GM23248 (cell line): ENCODE measurements around the gene SS18L1. TPM values are rescaled to one million over a fixed set of nuclear protein-coding genes. Genes with fewer than 3 reads are reported as not detected.

Source experiments
- DNase-seq: peaks from one replicate; pipeline ENCODE4 v3.0.0-alpha.2; 2015
- H2AFZ ChIP-seq: fragments of 200-600 bp; sonication (generic); 2 replicates; pipeline ENCODE4 v1.6.1; 2016; ENCODE audit warnings: antibody characterized with exemption
- H3F3A ChIP-seq: fragments of 200-600 bp; sonication (generic); 2 replicates; pipeline ENCODE4 v1.6.1; 2016; ENCODE audit warnings: mild to moderate bottlenecking, antibody characterized with exemption, mixed run types; ENCODE audit not compliant: insufficient read depth
- H3K27ac ChIP-seq: fragments of 200-600 bp; sonication (generic); 2 replicates; pipeline ENCODE4 v1.5.1; 2016; ENCODE audit warnings: mild to moderate bottlenecking
- H3K27me3 ChIP-seq: fragments of 200-600 bp; sonication (generic); replicated peaks from 2 replicates; pipeline ENCODE4 v1.6.1; 2016; ENCODE audit warnings: mild to moderate bottlenecking; ENCODE audit not compliant: insufficient read depth
- H3K36me3 ChIP-seq: fragments of 200-600 bp; sonication (generic); 2 replicates; pipeline ENCODE4 v1.6.1; 2016; ENCODE audit warnings: low read depth, mild to moderate bottlenecking
- H3K4me1 ChIP-seq: fragments of 200-600 bp; sonication (generic); 2 replicates; pipeline ENCODE4 v1.6.1; 2016; ENCODE audit warnings: mild to moderate bottlenecking; ENCODE audit not compliant: insufficient read depth
- H3K4me2 ChIP-seq: fragments of 200-600 bp; sonication (generic); one replicate; pipeline ENCODE4 v1.6.1; 2016; ENCODE audit warnings: mild to moderate bottlenecking; ENCODE audit not compliant: unreplicated experiment
- H3K4me3 ChIP-seq: fragments of 200-600 bp; sonication (generic); 2 replicates; pipeline ENCODE4 v1.5.1; 2016; ENCODE audit warnings: mild to moderate bottlenecking
- H3K79me2 ChIP-seq: fragments of 200-600 bp; sonication (generic); 2 replicates; pipeline ENCODE4 v1.6.1; 2016; ENCODE audit warnings: mild to moderate bottlenecking; ENCODE audit not compliant: insufficient read depth
- H3K9ac ChIP-seq: fragments of 200-600 bp; sonication (generic); 2 replicates; pipeline ENCODE4 v1.6.1; 2016; ENCODE audit warnings: mild to moderate bottlenecking
- H3K9me2 ChIP-seq: fragments of 200-600 bp; sonication (generic); 2 replicates; pipeline ENCODE4 v1.6.1; 2016; ENCODE audit warnings: mixed run types, mild to moderate bottlenecking, moderate library complexity; ENCODE audit not compliant: insufficient read depth
- H3K9me3 ChIP-seq: fragments of 200-600 bp; sonication (generic); one replicate; pipeline ENCODE4 v1.6.1; 2017; ENCODE audit warnings: low read depth
- H4K20me1 ChIP-seq: fragments of 200-600 bp; sonication (generic); 2 replicates; pipeline ENCODE4 v1.6.0; 2016; ENCODE audit not compliant: insufficient read depth
- EZH2 ChIP-seq: fragments of 200-600 bp; sonication (generic); IDR thresholded peaks from 2 replicates; pipeline ENCODE4 v1.6.1; 2018; ENCODE audit warnings: antibody characterized with exemption, mild to moderate bottlenecking; ENCODE audit not compliant: insufficient read depth, poor library complexity, severe bottlenecking
- EZH2phosphoT487 ChIP-seq: fragments of 200-600 bp; sonication (generic); IDR thresholded peaks from 2 replicates; pipeline ENCODE4 v1.6.1; 2018; ENCODE audit warnings: antibody characterized with exemption, moderate library complexity, mild to moderate bottlenecking, low read depth; ENCODE audit not compliant: insufficient read depth
- WGBS, 2 experiments: methylation state at CpG; one replicate each; pipeline ENCODE4 v1.1.6; 2015 to 2017; ENCODE audit warnings: low lambda C conversion rate in 2 of 2, low coverage in 1 of 2; ENCODE audit errors: missing lambda C conversion rate in 2 of 2; 5-methylcytosine and 5-hydroxymethylcytosine counted together
- in situ Hi-C: fragments of 300-500 bp; cut with MboI; formaldehyde crosslinking; loops from 2 replicates; pipeline ENCODE4 v1.15.0; 2020
- polyA plus RNA-seq: library from polyadenylated mRNA; unstranded; fragments of >200 nt; fragmentation: Nextera tagmentation; extraction: Ambion mirVana; gene quantifications from 2 replicates; pipeline ENCODE4 v1.2.1, GENCODE V29; 2016
- total RNA-seq: library from RNA; depleted of rRNA; stranded (reverse); fragments of >200 nt; shearing (Covaris generic); gene quantifications from 2 replicates; pipeline ENCODE4 v1.2.3, GENCODE V29; 2014

Gene SS18L1
- total and polyA plus RNA-seq, 2 experiments from 2014 or later: 2.3 to 8.8 TPM

GRCh38 chr20:62131560-62132320 lies 11.8 kb upstream of the SS18L1 start:
- Histone ChIP-seq H3F3A (peaks cover 27% of the 10 kb centered on the region), H3K27ac (no peak overlapping the region), H3K9me3 (no peaks in the 10 kb centered on the region), H4K20me1 (no peaks in the 10 kb centered on the region; the same call in 1 of the 2 replicates), H2AFZ (no peak overlapping the region), H3K36me3 (peaks cover 38% of the 10 kb centered on the region), H3K4me2 (no peak overlapping the region), H3K4me3 (no peak overlapping the region), H3K79me2 (peaks cover 25% of the 10 kb centered on the region), H3K27me3 (no peaks in the 10 kb centered on the region), H3K9ac (no peak overlapping the region), H3K9me2 (no peaks in the 10 kb centered on the region), H3K4me1 (no peaks in the 10 kb centered on the region)
- TF ChIP-seq EZH2phosphoT487 (no peak), EZH2 (no peak)
- 90% methylated on average over 25 of the region's 25 CpGs for WGBS, 2 experiments
- in situ Hi-C loops: loop anchor here (10.0 kb wide), 1 partner anchor 107 kb away; no protein-coding TSS in a partner anchor
- DNase-seq: no peak

DNA sequence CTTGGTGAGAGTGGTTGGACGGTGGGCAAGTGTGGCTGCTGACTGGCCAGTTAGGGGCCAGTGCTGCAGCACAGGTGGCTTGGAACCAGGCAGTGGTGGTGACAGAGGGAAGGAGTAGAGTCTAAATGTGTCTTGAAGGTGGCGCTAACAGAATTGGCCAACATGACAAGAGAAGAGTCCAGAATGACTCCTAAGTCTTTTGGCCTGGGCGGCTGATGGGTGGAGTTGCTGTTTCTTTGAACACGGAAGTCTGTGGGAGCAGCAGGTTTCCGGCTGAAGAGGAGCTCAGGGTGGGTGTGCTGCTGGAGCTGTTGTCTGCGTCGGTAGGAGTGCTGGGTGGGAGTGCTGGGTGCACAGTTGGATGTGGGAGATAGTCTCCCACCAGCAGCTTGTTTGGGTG lies 11.1 kb upstream of the SS18L1 start:
- 63 to 65% methylated on average over 7 of the region's 7 CpGs for WGBS, 2 experiments
- no peaks in the 10 kb centered on the region for H3K27me3 ChIP-seq
- no peaks in the 10 kb centered on the region for H3K4me1 ChIP-seq
- in situ Hi-C loops: loop anchor here (10.0 kb wide), 1 partner anchor 108 kb away; no protein-coding TSS in a partner anchor
- no peak for TF ChIP-seq EZH2
- TF ChIP-seq EZH2phosphoT487: no peak
- no peak overlapping the region for H3K4me3 ChIP-seq
- H2AFZ ChIP-seq: no peak overlapping the region
- DNase-seq: peak; percentile 33
- no peak overlapping the region for H3K27ac ChIP-seq
- no peak overlapping the region for H3K4me2 ChIP-seq
- peaks cover 33% of the 10 kb centered on the region for H3F3A ChIP-seq
- H3K9me2 ChIP-seq: no peaks in the 10 kb centered on the region
- H3K9me3 ChIP-seq: no peaks in the 10 kb centered on the region
- H3K36me3 ChIP-seq: peaks cover 40% of the 10 kb centered on the region
- H4K20me1 ChIP-seq: no peaks in the 10 kb centered on the region; the same call in 1 of the 2 replicates
- no peak overlapping the region for H3K9ac ChIP-seq
- H3K79me2 ChIP-seq: peaks cover 31% of the 10 kb centered on the region

- Histone ChIP-seq H3K79me2 (peaks cover 39% of the 10 kb centered on the region), H3K4me1 (no peaks in the 10 kb centered on the region), H3K36me3 (peaks cover 46% of the 10 kb centered on the region), H3K27me3 (no peaks in the 10 kb centered on the region), H3F3A (peaks cover 40% of the 10 kb centered on the region), H2AFZ (no peak overlapping the region), H3K27ac (no peak overlapping the region), H4K20me1 (no peaks in the 10 kb centered on the region; the same call in 1 of the 2 replicates), H3K4me3 (no peak overlapping the region), H3K9me2 (no peaks in the 10 kb centered on the region), H3K9me3 (no peaks in the 10 kb centered on the region), H3K4me2 (no peak overlapping the region), H3K9ac (no peak overlapping the region)
- TF ChIP-seq EZH2 (no peak), EZH2phosphoT487 (no peak)
- no peak for DNase-seq
- 79 to 81% methylated on average over 27 to 29 of the region's 29 CpGs for WGBS, 2 experiments
- in situ Hi-C loops: loop anchor here (10.0 kb wide), 1 partner anchor 108 kb away; no protein-coding TSS in a partner anchor
These were observed 10.3 kb upstream of the SS18L1 start for GRCh38 chr20:62133051-62133845.

DNA sequence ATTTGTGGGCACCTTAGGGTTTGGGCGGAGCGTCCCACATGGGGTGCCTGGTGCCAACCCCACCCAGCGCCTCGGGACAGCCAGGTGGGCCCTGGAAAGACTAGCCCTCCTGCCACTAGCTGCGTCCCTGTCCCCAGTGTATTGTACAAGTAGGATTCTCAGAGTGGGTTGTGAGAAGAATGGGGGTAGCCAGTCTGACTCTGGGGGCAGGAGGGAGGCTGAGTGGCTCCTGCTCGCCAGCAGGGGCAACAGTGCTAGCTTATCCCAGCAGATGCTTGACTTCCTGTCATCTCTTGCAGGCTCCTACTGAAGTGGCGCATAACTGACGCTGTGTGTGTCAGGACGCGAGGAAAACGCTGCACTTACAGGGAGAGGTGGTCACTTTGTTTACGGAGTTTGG lies 9.7 kb upstream of the SS18L1 start:
- H3K27ac ChIP-seq: no peak overlapping the region
- H4K20me1 ChIP-seq: no peaks in the 10 kb centered on the region; the same call in 1 of the 2 replicates
- no peak overlapping the region for H2AFZ ChIP-seq
- H3K4me1 ChIP-seq: no peaks in the 10 kb centered on the region
- peaks cover 40% of the 10 kb centered on the region for H3F3A ChIP-seq
- H3K79me2 ChIP-seq: peaks cover 45% of the 10 kb centered on the region
- no peaks in the 10 kb centered on the region for H3K9me2 ChIP-seq
- WGBS, 2 experiments: 81 to 82% methylated on average over 12 of the region's 12 CpGs
- DNase-seq: no peak
- H3K36me3 ChIP-seq: peaks cover 49% of the 10 kb centered on the region
- no peaks in the 10 kb centered on the region for H3K27me3 ChIP-seq
- H3K4me3 ChIP-seq: no peak overlapping the region
- in situ Hi-C loops: loop anchor here (10.0 kb wide), 1 partner anchor 109 kb away; no protein-coding TSS in a partner anchor
- H3K4me2 ChIP-seq: no peak overlapping the region
- no peak overlapping the region for H3K9ac ChIP-seq
- no peaks in the 10 kb centered on the region for H3K9me3 ChIP-seq
- TF ChIP-seq EZH2phosphoT487 (no peak), EZH2 (no peak)
